NCI-H1092 (cell line): Measurements from ENCODE around the gene LRRC41.
"Not testable (repeated sequence)": the region's sequence is repeated elsewhere in the genome, so short reads cannot be mapped to it uniquely, and the experiment has no call there.

Experiments
- DNase-seq: peaks from one replicate; lab custom pipeline; 2025; lab: John Stamatoyannopoulos, UW

LRRC41 gene

DNA sequence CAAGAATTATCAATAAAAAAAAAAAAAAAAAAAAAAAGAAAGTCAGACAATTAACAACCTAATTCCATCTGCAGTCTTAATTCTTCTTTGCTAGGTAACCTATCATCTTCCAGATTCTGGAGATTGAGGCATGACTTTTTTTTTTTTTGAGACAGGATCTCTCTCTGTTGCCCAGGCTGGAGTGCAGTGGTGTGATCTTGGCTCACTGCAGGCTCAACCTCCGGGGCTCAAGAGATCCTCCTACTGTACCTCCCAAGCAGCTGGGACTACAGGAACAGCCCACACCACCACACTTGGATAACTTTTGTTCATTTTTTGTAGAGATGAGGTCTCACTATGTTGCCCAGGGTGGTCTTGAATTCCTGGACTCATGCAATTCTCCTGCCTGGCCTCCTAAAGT, 60.5 kb downstream of the LRRC41 start:
- DNase-seq = no peak

DNA sequence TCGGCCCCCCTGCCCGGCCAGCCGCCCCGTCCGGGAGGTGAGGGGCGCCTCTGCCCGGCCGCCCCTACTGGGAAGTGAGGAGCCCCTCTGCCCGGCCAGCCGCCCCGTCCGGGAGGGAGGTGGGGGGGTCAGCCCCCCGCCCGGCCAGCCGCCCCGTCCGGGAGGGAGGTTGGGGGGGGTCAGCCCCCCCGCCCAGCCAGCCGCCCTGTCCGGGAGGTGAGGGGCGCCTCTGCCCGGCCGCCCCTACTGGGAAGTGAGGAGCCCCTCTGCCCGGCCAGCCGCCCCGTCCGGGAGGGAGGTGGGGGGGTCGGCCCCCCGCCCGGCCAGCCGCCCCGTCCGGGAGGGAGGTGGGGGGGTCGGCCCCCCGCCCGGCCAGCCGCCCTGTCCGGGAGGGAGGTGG, 61.7 kb downstream of the LRRC41 start:
- not testable (repeated sequence) for DNase-seq

DNA sequence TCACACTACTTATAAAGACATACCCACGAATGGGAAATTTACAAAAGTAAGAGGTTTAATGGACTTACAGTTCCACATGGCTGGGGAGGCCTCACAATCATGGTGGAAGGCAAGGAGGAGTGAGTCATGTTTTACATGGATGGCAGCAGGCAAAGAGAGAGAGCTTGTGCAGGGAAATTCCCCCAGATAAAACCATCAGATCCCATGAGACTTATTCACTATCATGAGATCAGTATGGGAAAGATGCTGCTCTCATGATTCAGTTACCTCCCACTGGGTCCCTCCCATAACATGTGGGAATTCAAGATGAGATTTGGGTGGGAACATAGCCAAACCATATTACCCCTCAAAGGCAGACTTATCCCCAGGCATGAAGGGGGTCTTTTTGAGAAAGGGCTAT, 64.6 kb downstream of the LRRC41 start:
- DNase-seq = not testable (repeated sequence)

DNA sequence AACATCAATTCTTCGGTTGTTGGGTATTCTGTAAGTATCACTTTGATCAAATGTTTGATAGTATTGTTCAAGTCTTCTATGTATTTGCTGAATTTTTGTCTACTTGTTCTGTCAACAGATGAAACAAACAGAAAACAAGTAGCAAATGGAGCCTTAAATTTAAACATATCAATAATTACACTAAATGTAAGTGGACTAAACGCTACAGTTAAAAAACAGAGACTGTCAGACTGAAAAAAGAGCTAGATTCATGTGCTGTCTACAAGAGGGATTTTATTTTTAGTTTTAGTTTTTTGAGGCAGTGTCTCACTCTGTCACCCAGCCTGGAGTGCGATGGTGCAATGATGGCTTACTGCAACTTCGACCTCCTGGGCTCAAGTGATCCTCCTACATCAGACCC, 66.5 kb downstream of the LRRC41 start:
- DNase-seq = no peak

- DNase-seq = not testable (repeated sequence)
Measured at GRCh38 chr1:46231231-46231630, 72.2 kb downstream of the LRRC41 start.
